ENCODE measurements around the gene RMND5A.

RMND5A gene

GRCh38 chr2:86800856-86801567, 80.9 kb downstream of the RMND5A start:
- no peak for TF ChIP-seq CTCF (conservative IDR thresholded peaks at IDR 0.05)
- no peak overlapping the region for H3K27ac ChIP-seq

- peak overlapping the region; percentile 90 for H3K27ac ChIP-seq
- TF ChIP-seq CTCF (conservative IDR thresholded peaks at IDR 0.05), result no peak
Measured at GRCh38 chr2:86806059-86806857, 86.2 kb downstream of the RMND5A start.

- TF ChIP-seq CTCF (conservative IDR thresholded peaks at IDR 0.05), result no peak
- peak overlapping the region; percentile 90 for H3K27ac ChIP-seq
Measured at GRCh38 chr2:86807133-86807467, 87.0 kb downstream of the RMND5A start.

GRCh38 chr2:86807468-86808275, 87.6 kb downstream of the RMND5A start:
- TF ChIP-seq CTCF (conservative IDR thresholded peaks at IDR 0.05), result no peak
- H3K27ac ChIP-seq, result peak overlapping the region; percentile 90

- TF ChIP-seq CTCF (conservative IDR thresholded peaks at IDR 0.05), result peak; percentile 82
- H3K27ac ChIP-seq, result peak overlapping the region; percentile 90
Measured at GRCh38 chr2:86808315-86809161, 88.4 kb downstream of the RMND5A start.

GRCh38 chr2:86809481-86810121, 89.5 kb downstream of the RMND5A start:
- H3K27ac ChIP-seq, result no peak overlapping the region
- TF ChIP-seq CTCF (conservative IDR thresholded peaks at IDR 0.05), result no peak

All from VCaP (cell line).